GM19372 (cell line): Measurements from ENCODE around the gene SLC17A9.

Source experiments
- ATAC-seq: cut with Tn5 transposase; IDR thresholded peaks from one replicate; pipeline ENCODE4 v1.9.1; 2021; ENCODE audit warnings: mild to moderate bottlenecking, low read depth, moderate library complexity; ENCODE audit not compliant: unreplicated experiment

SLC17A9 gene

GRCh38 chr20:62966212-62967148, 14.0 kb downstream of the SLC17A9 start:
- ATAC-seq = no peak

GRCh38 chr20:62967149-62967501, 14.6 kb downstream of the SLC17A9 start:
- ATAC-seq = no peak

DNA sequence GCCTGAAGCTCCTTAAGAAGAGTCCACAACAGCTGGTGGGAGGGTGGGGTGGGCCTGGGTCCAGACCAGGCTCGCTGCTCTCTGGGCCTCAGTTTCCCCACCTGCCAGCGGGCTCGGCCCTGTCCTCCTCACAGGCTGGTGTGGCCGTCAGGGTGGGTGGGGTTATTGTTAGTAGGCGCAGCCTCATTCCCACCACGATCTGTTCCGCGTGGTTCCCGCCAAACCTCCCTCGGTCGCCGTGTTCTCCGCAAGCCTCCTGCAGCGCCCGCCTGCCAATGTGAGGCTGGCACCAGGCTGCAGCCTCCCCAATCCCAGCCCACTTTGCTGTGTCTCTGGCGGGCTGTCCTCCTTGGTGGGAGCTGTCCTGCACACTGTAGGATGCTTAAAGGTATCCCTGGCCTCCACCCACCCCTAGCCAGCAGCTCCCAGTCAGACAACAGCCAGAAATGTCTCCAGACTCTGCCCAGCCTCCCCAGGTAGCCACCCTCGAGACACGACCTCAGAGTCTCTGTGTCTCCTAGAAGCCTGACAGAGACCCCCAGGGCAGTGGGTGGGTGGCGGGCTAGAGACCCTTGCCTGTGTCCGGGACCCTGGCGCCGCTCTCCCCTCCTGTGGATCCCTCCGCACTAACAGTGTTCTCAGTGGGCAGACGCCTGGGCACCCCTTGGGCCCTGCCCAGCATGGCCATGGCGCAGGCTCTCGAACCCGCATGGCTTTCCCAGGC, 15.3 kb downstream of the SLC17A9 start:
- no peak for ATAC-seq

DNA sequence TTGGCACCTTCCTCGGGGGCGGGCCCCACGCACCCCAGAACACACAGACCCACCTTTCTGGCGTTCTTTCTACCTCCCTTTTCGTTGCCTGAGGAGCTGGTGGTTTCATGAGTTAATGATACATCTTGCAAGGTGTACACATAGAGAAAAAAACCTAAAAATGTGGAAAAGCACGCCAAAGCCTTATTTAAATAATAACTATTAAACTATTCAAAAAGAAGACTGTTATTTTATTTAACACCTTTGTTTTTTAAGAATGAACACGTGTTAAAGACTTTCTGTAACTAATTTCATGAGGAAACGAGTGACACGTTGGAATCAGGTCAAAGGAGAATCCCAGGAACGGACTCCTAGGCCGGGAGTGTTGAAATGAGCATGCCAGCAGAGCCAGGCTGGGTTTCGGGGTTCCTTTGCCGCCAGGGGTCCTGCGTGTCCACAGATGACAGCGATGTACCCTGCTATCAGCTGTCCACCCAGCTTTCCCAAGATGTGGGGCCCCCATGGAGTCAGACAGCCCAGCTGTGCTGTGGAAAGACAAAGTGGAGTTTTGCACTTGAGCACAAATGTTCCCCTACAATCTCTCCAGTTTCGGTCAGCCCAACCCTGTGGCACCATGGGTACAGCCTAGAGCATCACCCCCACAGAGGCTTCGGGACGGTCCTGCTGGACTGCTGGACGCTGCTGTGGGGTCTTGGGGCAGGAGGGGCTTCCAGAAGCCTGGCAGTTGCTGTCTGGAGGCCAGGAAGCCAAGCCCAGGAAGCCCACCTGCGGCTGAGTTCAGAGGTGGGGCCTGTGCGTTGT, 16.1 kb downstream of the SLC17A9 start:
- ATAC-seq = no peak

- ATAC-seq = no peak
Observed at GRCh38 chr20:62969179-62969760, 16.8 kb downstream of the SLC17A9 start.

DNA sequence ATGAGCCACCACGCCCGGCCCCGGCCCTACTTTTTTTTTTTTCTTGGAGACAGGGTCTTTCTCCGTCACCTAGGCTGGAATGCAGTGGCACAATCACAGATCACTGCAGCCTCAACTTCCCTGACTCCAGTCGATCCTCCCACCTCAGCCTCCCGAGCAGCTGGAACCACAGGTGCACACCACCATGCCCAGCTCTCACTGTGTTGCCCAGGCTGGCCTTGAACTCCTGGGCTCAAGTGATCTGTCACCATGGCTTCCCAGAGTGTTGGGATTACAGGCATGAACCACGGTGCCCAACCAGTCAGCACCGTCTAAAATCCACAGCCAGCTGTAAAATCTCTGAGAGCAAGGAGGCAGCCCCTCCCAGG, 17.4 kb downstream of the SLC17A9 start:
- ATAC-seq = no peak

- ATAC-seq = no peak
Observed at GRCh38 chr20:62970307-62971210, 18.1 kb downstream of the SLC17A9 start.

DNA sequence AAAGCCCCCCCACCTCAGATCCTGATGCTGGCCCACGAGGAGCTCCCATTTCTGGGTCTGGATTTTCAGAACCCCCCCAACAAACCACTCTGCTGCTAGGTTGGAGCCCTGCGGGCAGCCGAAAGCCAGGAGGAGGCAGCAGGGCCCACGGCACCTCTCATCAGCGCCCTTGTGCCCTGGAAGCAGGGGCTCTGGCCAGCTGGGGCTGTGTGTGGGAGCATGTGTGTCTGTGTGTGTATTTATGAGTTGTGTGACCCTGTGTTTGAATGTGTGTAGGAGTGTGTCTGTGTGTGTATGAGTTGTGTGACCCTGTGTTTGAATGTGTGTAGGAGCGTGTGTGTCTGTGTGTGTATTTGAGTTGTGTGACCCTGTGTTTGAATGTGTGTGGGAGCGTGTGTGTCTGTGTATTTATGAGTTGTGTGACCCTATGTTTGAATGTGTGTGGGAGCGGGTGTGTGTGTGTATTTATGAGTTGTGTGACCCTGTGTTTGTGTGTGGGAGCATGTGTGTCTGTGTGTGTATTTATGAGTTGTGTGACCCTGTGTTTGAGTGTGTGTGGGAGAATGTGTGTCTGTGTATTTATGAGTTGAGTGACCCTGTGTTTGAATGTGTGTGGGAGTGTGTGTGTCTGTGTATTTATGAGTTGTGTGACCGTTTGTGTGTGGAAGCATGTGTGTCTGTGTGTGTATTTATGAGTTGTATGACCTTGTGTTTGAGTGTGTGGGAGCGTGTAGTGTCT, 18.9 kb downstream of the SLC17A9 start:
- ATAC-seq = no peak

DNA sequence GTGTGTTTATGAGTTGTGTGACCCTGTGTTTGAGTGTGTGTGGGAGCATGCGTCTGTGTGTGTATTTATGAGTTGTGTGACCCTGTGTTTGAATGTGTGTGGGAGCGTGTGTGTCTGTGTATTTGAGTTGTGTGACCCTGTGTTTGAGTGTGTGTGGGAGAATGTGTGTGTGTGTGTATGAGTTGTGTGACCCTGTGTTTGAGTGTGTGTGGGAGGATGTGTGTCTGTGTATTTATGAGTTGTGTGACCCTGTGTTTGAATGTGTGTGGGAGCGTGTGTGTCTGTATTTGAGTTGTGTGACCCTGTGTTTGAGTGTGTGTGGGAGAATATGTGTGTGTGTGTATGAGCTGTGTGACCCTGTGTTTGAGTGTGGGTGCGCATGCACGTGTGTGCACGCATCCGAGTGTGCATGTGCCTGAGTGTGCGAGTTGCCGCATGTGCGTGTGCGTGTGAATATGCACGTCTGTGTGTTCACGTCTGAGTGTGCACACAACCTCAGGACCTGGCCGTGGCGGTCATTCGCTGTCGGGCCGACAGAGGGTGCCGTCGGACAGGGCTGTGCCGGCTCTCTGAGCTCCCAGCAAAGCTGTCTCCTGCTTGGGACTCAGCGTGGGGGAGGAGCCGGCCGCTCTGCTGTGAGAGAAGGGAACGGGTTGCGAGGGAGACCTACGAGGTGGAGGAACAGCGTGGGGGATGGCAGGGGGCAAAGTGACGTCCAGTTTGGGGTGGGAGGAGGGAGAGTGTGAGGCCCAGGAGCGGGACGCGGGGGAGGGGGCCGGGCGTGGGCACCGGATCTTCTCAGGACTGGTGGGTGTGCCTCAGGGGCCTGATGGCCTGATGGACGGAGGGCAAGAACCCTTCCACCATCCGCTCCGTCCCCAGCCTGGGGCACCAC, 19.7 kb downstream of the SLC17A9 start:
- no peak for ATAC-seq

GRCh38 chr20:62972845-62973745, 20.6 kb downstream of the SLC17A9 start:
- no peak for ATAC-seq

GRCh38 chr20:62975251-62975760, 22.8 kb downstream of the SLC17A9 start:
- ATAC-seq = no peak

DNA sequence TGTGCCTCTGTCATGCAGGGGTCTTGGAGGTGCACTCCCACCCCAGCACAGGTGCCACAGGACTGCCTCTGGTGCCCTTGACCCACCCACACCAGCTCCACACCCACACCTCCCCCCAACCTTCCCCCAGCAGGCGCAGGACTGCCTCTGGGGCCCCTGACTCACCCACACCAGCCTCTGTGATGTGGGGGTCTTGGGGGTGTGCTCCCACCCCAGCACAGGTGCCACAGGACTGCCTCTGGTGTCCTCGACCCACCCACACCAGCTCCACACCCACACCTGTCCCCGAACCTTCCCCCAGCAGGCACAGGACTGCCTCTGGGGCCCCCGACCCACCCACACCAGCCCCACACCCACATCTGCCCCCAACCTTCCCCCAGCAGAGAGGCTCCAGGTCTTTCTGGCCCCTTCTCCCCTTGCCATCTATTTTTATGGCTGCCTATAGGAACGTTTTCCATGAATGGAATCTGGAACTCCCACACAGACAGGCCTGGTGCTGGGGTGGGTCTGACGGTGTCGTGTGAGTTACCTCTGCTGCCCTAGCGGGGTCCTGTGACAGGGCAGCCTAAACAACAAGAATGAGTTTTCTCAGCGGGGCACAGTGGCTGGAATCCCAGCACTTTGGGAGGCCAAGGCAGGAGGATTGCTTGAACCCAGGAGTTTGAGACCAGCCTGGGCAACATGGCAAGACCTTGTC, 23.5 kb downstream of the SLC17A9 start:
- no peak for ATAC-seq

- no peak for ATAC-seq
Observed at GRCh38 chr20:62976886-62977285, 24.4 kb downstream of the SLC17A9 start.

- peak; percentile 62 for ATAC-seq
Observed at GRCh38 chr20:62977613-62978560, 25.4 kb downstream of the SLC17A9 start.

GRCh38 chr20:62978561-62978943, 26.0 kb downstream of the SLC17A9 start:
- no peak for ATAC-seq
